ENCODE measurements around the gene SLC27A5.

- TF ChIP-seq CTCF (IDR thresholded peaks at IDR 0.05): no peak
- TF ChIP-seq POLR2A (IDR thresholded peaks at IDR 0.05): no peak
Observed at GRCh38 chr19:58466089-58466759, 45.6 kb downstream of the SLC27A5 start.

Data from heart left ventricle (tissue), 13 donors.